HEK293T (cell line): ENCODE results near the gene IP6K3.

ENCODE experiments used
- CTCF ChIA-PET: fragments of 350-600 bp; formaldehyde crosslinking; extraction: SDS; loops from one replicate; lab custom pipeline; 2021; ENCODE audit warnings: antibody characterized with exemption, inconsistent platforms; lab: Yijun Ruan, JAX
- POLR2A ChIA-PET: fragments of 350-600 bp; formaldehyde crosslinking; extraction: SDS; loops from one replicate; lab custom pipeline; 2020; ENCODE audit warnings: antibody characterized with exemption, inconsistent platforms; lab: Yijun Ruan, JAX
- DNase-seq: peaks from one replicate; pipeline ENCODE4 v3.0.0; 2012; ENCODE audit warnings: mixed read lengths; ENCODE audit errors: extremely low spot score
- ARNT ChIP-seq: fragments of 450-650 bp; IDR thresholded peaks from 2 replicates; pipeline ENCODE4 v1.6.1; 2017; ENCODE audit warnings: mild to moderate bottlenecking
- BHLHE40 ChIP-seq: fragments of 450-650 bp; IDR thresholded peaks from 2 replicates; pipeline ENCODE4 v1.6.1; 2016; ENCODE audit warnings: mild to moderate bottlenecking, moderate library complexity, borderline replicate concordance
- CTBP1 ChIP-seq: fragments of 450-650 bp; IDR thresholded peaks from 2 replicates; pipeline ENCODE4 v1.6.1; 2016; ENCODE audit warnings: borderline replicate concordance
- ELF4 ChIP-seq: fragments of 450-650 bp; IDR thresholded peaks from 2 replicates; pipeline ENCODE4 v1.6.1; 2017; ENCODE audit warnings: antibody characterized with exemption
- FOXA1 ChIP-seq: fragments of 450-650 bp; IDR thresholded peaks from 2 replicates; pipeline ENCODE4 v1.6.1; 2016; ENCODE audit warnings: mild to moderate bottlenecking
- FOXK2 ChIP-seq: fragments of 450-650 bp; IDR thresholded peaks from 2 replicates; pipeline ENCODE4 v1.6.1; 2016; ENCODE audit warnings: mild to moderate bottlenecking
- FOXM1 ChIP-seq: fragments of 450-650 bp; IDR thresholded peaks from 2 replicates; pipeline ENCODE4 v1.6.1; 2017; ENCODE audit warnings: mild to moderate bottlenecking, borderline replicate concordance
- HDGF ChIP-seq: fragments of 450-650 bp; IDR thresholded peaks from 2 replicates; pipeline ENCODE4 v1.6.1; 2017; ENCODE audit warnings: antibody characterized with exemption, borderline replicate concordance
- L3MBTL2 ChIP-seq: fragments of 450-650 bp; conservative IDR thresholded peaks from 2 replicates; pipeline ENCODE4 v1.6.1; 2016; ENCODE audit warnings: mild to moderate bottlenecking
- LEF1 ChIP-seq: fragments of 450-650 bp; IDR thresholded peaks from 2 replicates; pipeline ENCODE4 v1.6.1; 2017; ENCODE audit warnings: mild to moderate bottlenecking, borderline replicate concordance
- NFRKB ChIP-seq: fragments of 450-650 bp; IDR thresholded peaks from 2 replicates; pipeline ENCODE4 v1.6.1; 2016; ENCODE audit warnings: mild to moderate bottlenecking, moderate library complexity
- SP1 ChIP-seq: fragments of 450-650 bp; IDR thresholded peaks from 2 replicates; pipeline ENCODE4 v1.6.1; 2017
- SUZ12 ChIP-seq: fragments of 450-650 bp; IDR thresholded peaks from 2 replicates; pipeline ENCODE4 v1.6.1; 2016; ENCODE audit warnings: mild to moderate bottlenecking
- TARDBP ChIP-seq: fragments of 450-650 bp; IDR thresholded peaks from 2 replicates; pipeline ENCODE4 v1.6.1; 2016
- ZNF384 ChIP-seq: fragments of 450-650 bp; IDR thresholded peaks from 2 replicates; pipeline ENCODE4 v1.6.1; 2016
- TF ChIP-seq, protein P1 (sequence below): fragments of 450-650 bp; IDR thresholded peaks from 2 replicates; pipeline ENCODE4 v1.6.1; 2016

IP6K3 gene

DNA sequence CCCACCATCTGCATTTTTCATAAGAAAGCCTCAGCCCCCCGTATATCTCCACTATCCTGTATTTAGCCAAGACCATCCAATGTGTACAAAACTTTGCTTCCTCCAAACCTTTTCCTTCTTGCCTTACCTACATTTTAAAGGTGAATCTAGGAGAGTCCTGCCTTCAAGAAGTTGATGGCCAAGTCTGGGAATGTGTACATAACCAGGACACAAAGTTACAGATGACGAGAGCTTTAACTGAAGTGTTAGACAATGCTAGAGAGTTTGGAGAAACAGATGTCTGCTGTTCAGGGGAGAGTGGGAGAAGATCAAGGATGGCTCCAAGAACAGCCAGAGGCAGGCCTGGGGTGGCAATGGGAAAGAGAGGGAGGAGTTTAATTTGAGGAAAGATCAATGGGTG, 32.9 kb downstream of the IP6K3 start:
- no peak for DNase-seq
- TF ChIP-seq HDGF (no peak), FOXA1 (no peak), FOXM1 (no peak), ARNT (no peak), L3MBTL2 (no peak), ZNF384 (no peak), ELF4 (no peak), BHLHE40 (no peak), CTBP1 (no peak)
- TF ChIP-seq, protein P1, sequence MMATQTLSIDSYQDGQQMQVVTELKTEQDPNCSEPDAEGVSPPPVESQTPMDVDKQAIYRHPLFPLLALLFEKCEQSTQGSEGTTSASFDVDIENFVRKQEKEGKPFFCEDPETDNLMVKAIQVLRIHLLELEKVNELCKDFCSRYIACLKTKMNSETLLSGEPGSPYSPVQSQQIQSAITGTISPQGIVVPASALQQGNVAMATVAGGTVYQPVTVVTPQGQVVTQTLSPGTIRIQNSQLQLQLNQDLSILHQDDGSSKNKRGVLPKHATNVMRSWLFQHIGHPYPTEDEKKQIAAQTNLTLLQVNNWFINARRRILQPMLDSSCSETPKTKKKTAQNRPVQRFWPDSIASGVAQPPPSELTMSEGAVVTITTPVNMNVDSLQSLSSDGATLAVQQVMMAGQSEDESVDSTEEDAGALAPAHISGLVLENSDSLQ: no peak
- ChIA-PET POLR2A (no interaction called here), CTCF (interaction anchor here (0.7 to 1.3 kb wide), 3 partner anchors 12 to 703 kb away, joined by 3 to 4 read pairs (median 3); no protein-coding TSS in a partner anchor)

DNA sequence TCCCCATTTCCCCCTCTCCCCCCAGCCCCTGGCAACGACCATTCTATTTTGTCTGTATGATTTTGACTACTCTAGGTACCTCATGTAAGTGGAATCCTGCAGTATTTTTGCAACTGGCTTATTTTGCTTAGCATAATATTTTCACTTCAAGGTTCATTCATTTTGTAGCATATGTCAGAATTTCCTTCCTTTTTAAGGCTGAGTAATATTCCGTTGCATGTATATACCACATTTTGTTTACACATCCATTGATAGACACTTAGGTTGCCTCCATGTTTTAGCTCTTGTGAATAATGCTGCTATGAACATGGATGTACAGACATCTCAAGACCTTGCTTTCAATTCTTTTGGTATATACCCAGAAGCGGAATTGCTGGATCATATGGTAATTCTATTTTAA, 33.8 kb downstream of the IP6K3 start:
- TF ChIP-seq FOXK2: no peak
- DNase-seq: no peak
- POLR2A ChIA-PET: no interaction called here
- CTCF ChIA-PET: interaction anchor here (0.7 to 1.3 kb wide), 2 partner anchors 31 to 704 kb away, joined by 3 to 4 read pairs; no protein-coding TSS in a partner anchor

DNA sequence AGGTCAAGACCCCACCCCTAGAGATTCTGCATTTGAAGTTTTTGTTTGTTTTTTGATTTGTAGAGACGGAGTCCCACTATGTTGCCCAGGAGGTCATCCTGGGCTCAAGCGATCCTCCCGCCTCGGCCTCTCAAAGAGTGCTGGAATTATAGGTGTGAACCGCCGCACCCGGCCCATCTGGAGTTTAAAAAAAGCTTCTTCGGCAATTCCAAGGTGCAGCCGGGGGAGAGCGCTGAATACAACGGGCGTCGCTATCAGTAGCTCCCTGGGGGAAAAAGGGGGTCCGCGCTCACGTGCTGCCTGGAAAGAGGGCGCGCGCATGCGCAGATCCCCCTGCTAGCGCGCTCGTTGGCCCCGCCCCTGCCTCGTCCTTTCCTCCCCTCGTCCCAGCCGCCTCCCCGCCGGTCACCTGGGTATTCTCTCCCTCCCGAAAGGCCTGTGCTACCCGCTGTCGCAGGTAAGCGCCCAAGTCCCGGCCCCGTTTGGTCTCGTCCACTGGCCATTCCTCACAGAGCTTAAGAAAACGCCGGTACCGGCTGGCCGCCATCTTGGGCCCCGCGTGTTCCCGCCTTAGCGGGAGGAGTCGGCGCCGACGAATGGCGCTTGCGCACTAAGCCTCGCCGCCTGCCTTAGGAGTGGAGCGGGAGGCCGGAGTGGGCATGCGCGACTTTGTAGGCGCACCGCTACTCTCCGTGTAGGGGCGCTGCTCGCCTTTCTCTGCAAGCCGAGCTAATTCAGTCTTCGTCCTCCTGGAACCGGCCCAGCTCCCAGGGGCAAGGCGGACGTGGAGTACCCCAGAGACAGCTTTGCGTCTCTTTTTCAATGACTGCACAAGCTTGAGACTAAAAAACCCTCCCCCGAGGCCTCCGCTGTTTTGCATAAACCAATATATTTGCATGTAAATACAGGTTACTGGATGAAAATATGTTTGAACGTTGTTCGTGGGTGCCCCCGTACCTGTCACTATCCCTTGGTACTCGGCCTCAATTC, 35.3 kb downstream of the IP6K3 start, which contains the start of gene UQCC2:
UQCC2 (minus strand) TSS at position 561 of the 990 bp plus-strand sequence; CDS start at position 547, 14 bp downstream.
- ChIA-PET POLR2A (interaction anchor here (0.6 to 2.2 kb wide), 42 partner anchors 9 to 435 kb away, joined by 3 to 22 read pairs (median 4); partner anchors contain the start of genes BAK1, IP6K3 and ZBTB9), CTCF (interaction anchor here (0.6 to 2.1 kb wide), 16 partner anchors 9 to 344 kb away, joined by 3 to 10 read pairs (median 4); no protein-coding TSS in a partner anchor)
- DNase-seq: peak; percentile 97
- TF ChIP-seq ARNT (no peak), NFRKB (peak; percentile 66; the same call in 1 of the 2 replicates), FOXA1 (no peak), ELF4 (peak; percentile 64; the same call in 1 of the 2 replicates), CTBP1 (no peak), ZNF384 (no peak), TARDBP (no peak), FOXM1 (no peak), SP1 (no peak), L3MBTL2 (peak; percentile 98), LEF1 (no peak), SUZ12 (no peak), BHLHE40 (no peak), HDGF (no peak), FOXK2 (no peak)
- TF ChIP-seq, protein P1: no peak

DNA sequence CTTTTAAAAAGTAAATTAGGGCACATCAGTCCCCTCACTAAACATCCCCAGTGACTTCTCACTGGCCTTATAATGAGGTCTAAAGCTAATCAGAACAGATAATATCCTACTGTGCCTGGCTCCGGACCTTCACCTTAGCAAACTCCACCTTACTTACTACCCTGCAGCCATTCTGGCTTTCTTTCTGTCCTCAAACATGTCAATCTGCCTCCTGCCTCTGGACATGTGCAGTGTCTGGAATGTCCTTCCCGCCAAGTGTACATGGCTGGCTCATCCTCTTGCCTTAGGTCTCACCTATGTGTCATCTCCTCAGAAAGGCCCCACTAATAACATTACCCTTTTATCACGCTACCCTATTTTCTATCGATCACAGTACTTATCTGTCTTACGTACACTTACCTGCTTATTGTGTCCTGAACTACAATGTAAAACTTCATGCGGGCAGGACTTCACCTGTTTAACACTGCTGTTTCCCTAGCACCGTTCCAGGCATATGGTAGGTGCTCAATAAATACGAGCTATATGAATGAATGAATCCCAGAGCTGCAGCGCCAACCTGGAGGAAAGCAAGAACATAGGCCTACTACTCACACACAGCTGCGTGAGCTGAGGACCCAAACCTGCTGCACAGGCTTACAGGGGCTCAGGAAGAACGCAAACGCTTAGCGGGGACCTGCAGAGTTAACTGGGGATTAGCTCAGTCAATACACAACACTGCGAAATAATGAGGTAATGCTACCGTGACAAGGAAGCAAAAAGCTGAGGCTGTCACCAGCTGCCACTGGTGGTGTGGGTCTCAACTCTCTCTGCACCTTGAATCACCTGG, 36.2 kb downstream of the IP6K3 start:
- TF ChIP-seq, protein P1: no peak
- TF ChIP-seq ARNT (no peak), L3MBTL2 (peak; percentile 51), LEF1 (no peak), FOXK2 (no peak)
- no peak for DNase-seq
- ChIA-PET CTCF (interaction anchor here (0.9 to 2.1 kb wide), 12 partner anchors 8 to 345 kb away, joined by 3 to 10 read pairs (median 4); no protein-coding TSS in a partner anchor), POLR2A (interaction anchor here (0.6 to 2.2 kb wide), 32 partner anchors 8 to 436 kb away, joined by 3 to 22 read pairs (median 6); partner anchors contain the start of genes IP6K3 and ZBTB9)

DNA sequence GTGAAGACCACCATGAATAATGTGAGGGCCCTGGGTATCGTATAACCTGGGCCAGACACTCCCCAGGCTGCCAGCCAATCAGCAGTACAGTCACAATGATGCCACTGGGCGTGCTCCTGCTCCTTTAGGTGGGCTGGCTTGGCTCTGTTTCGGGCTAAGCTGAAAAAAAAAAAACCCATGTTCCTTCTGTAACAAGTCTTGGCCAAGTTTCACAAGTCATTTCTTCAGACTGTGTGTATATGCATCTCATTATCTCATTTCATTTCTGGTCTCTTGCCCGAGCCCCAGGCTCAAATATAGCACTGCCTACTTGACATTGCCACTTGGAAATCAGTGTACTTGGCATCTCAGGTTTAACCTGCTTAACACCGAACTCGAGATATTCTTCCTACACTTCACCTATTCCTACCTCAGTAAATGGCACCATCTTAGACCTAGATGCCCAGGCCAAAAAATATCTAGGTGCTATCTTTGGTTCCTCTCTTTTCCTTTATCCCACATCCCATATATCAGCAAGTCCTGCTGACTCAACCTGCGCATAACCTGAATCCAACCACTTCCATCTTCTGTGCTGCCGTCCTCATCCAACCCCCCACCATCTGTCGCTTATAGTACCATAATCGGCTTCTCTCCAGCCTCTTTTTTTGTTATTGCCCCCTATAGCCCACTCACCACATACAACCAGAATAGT, 37.0 kb downstream of the IP6K3 start:
- ChIA-PET CTCF (no interaction called here), POLR2A (interaction anchor here (1.1 kb wide), 1 partner anchor 21 kb away, joined by 3 read pairs; no protein-coding TSS in a partner anchor)
- no peak for DNase-seq
- TF ChIP-seq NFRKB (no peak), FOXM1 (no peak), ZNF384 (no peak), ARNT (no peak), SUZ12 (no peak), L3MBTL2 (no peak), BHLHE40 (no peak), TARDBP (no peak), ELF4 (no peak), HDGF (no peak), CTBP1 (no peak), SP1 (no peak), LEF1 (no peak), FOXA1 (no peak), FOXK2 (no peak)
- TF ChIP-seq, protein P1: no peak
